A549 (cell line): Measurements from ENCODE around the gene CPNE1. TPM values are rescaled to one million over a fixed set of nuclear protein-coding genes. Genes with fewer than 3 reads are reported as not detected.

Experiments used
- ATAC-seq, 2 experiments: fragments of 200-7000 bp in 1 of 2; fragments of >200 bp in 1 of 2; cut with Nextera tagmentation in 1 of 2; cut with Tn5 transposase in 1 of 2; 3 replicates each; pipeline versions ENCODE4 v1.8.0 to v1.9.1; 2018 to 2020; ENCODE audit warnings: mild to moderate bottlenecking in 1 of 2, moderate library complexity in 1 of 2
- CTCF ChIA-PET: fragments of 300-600 bp; sonication (Branson Sonifier 250); formaldehyde crosslinking; extraction: SDS; loops from one replicate; lab custom pipeline; 2021; ENCODE audit warnings: antibody characterized with exemption, inconsistent platforms; lab: Yijun Ruan, JAX
- POLR2A ChIA-PET: fragments of 350-600 bp; formaldehyde crosslinking; extraction: SDS; loops from one replicate; lab custom pipeline; 2021; ENCODE audit warnings: antibody characterized with exemption, inconsistent platforms; lab: Yijun Ruan, JAX
- DNase-seq, 2 experiments: peaks; one replicate each; pipeline versions ENCODE4 v3.0.0 to v3.0.0-alpha.2; 2011 to 2016; ENCODE audit warnings: low read depth in 1 of 2, low spot score in 1 of 2
- FAIRE-seq: peaks from 2 replicates; lab custom pipeline; 2011; peaks lifted over from hg19 to GRCh38; lab: Jason Lieb, UNC
- H3K27ac ChIP-seq, 2 experiments: fragments of >200 bp; sonication (Bioruptor Twin); formaldehyde crosslinking; 3 replicates each; pipeline ENCODE4 v1.5.1; 2016 to 2017
- H3K4me1 ChIP-seq: fragments of >200 bp; sonication (Bioruptor Twin); formaldehyde crosslinking; 3 replicates; pipeline ENCODE4 v1.6.1; 2016
- H3K4me2 ChIP-seq: fragments of >200 bp; sonication (Bioruptor Twin); formaldehyde crosslinking; 3 replicates; pipeline ENCODE4 v1.6.1; 2016
- H3K4me3 ChIP-seq: fragments of >200 bp; sonication (Bioruptor Twin); formaldehyde crosslinking; 3 replicates; pipeline ENCODE4 v1.5.1; 2016
- H3K9me3 ChIP-seq: fragments of >200 bp; sonication (Bioruptor Twin); formaldehyde crosslinking; 3 replicates; pipeline ENCODE4 v1.6.1; 2016
- CEBPB ChIP-seq, 2 experiments: fragments of >200 bp in 1 of 2; sonication (Bioruptor Twin) in 1 of 2; formaldehyde crosslinking in 1 of 2; IDR thresholded peaks; 2 replicates each; pipeline ENCODE4 v1.6.1; 2012 to 2016
- CHD2 ChIP-seq: fragments of 150-350 bp; IDR thresholded peaks from 2 replicates; pipeline ENCODE4 v1.6.1; 2014; ENCODE audit warnings: low read length; ENCODE audit not compliant: partially characterized antibody
- CHD4 ChIP-seq: fragments of 200-600 bp; sonication (generic); IDR thresholded peaks from 2 replicates; pipeline ENCODE4 v1.6.1; 2016; ENCODE audit warnings: antibody characterized with exemption, mild to moderate bottlenecking, borderline replicate concordance
- ESRRA ChIP-seq: fragments of 150-350 bp; IDR thresholded peaks from 2 replicates; pipeline ENCODE4 v1.6.1; 2014; ENCODE audit warnings: mild to moderate bottlenecking, low read length, borderline replicate concordance
- FOSB ChIP-seq: fragments of 250-450 bp; sonication (Bioruptor Pico); IDR thresholded peaks from 2 replicates; pipeline ENCODE4 v1.5.0; 2020; ENCODE audit warnings: mild to moderate bottlenecking, moderate library complexity
- GATA3 ChIP-seq: IDR thresholded peaks from 2 replicates; pipeline ENCODE4 v1.6.1; 2012; ENCODE audit warnings: borderline replicate concordance
- HDAC2 ChIP-seq: fragments of 200-600 bp; sonication (generic); IDR thresholded peaks from 2 replicates; pipeline ENCODE4 v1.6.1; 2016
- HOXB5 ChIP-seq: fragments of 250-450 bp; sonication (Bioruptor Pico); IDR thresholded peaks from 2 replicates; pipeline ENCODE4 v1.5.0; 2020; ENCODE audit warnings: mild to moderate bottlenecking, moderate library complexity
- JUNB ChIP-seq: fragments of >200 bp; sonication (Bioruptor Twin); formaldehyde crosslinking; IDR thresholded peaks from 2 replicates; pipeline ENCODE4 v1.6.1; 2016
- MAFK ChIP-seq: fragments of 450-650 bp; IDR thresholded peaks from 2 replicates; pipeline ENCODE4 v1.6.1; 2014; ENCODE audit not compliant: partially characterized antibody
- MAZ ChIP-seq: fragments of 150-350 bp; IDR thresholded peaks from 2 replicates; pipeline ENCODE4 v1.6.1; 2014; ENCODE audit warnings: antibody characterized with exemption, low read depth, low read length, borderline replicate concordance
- MYC ChIP-seq: IDR thresholded peaks from 2 replicates; pipeline ENCODE4 v1.6.1; 2012; ENCODE audit warnings: mild to moderate bottlenecking, inconsistent platforms, low read length, improper control_type of control experiment, borderline replicate concordance
- NFE2L2 ChIP-seq: fragments of 150-350 bp; conservative IDR thresholded peaks from 2 replicates; pipeline ENCODE4 v1.6.1; 2014; ENCODE audit warnings: low read length
- NPAS2 ChIP-seq: fragments of 250-450 bp; sonication (Bioruptor Pico); IDR thresholded peaks from 2 replicates; pipeline ENCODE4 v1.8.0; 2022; ENCODE audit warnings: mild to moderate bottlenecking, moderate library complexity, borderline replicate concordance
- PHF8 ChIP-seq: fragments of 200-600 bp; sonication (generic); IDR thresholded peaks from 2 replicates; pipeline ENCODE4 v1.6.1; 2016; ENCODE audit warnings: low read depth, mild to moderate bottlenecking, antibody characterized with exemption, moderate library complexity, borderline replicate concordance
- RARB ChIP-seq: fragments of 250-450 bp; sonication (Bioruptor Pico); IDR thresholded peaks from 2 replicates; pipeline ENCODE4 v1.8.0; 2021; ENCODE audit warnings: mild to moderate bottlenecking, moderate library complexity
- RCOR1 ChIP-seq: fragments of 150-350 bp; IDR thresholded peaks from 2 replicates; pipeline ENCODE4 v1.6.1; 2014; ENCODE audit warnings: antibody characterized with exemption, low read length, low read depth
- RNF2 ChIP-seq: fragments of 200-600 bp; sonication (generic); IDR thresholded peaks from 2 replicates; pipeline ENCODE4 v1.6.1; 2016; ENCODE audit warnings: low read depth, mild to moderate bottlenecking, antibody characterized with exemption, moderate library complexity, borderline replicate concordance
- SMC3 ChIP-seq: fragments of >200 bp; sonication (Bioruptor Twin); formaldehyde crosslinking; IDR thresholded peaks from 3 replicates; pipeline ENCODE4 v1.6.1; 2018; ENCODE audit warnings: inconsistent platforms
- TFCP2L1 ChIP-seq: fragments of 250-450 bp; sonication (Bioruptor Pico); IDR thresholded peaks from 2 replicates; pipeline ENCODE4 v1.5.0; 2021; ENCODE audit warnings: mild to moderate bottlenecking
- TP53 ChIP-seq: fragments of 250-450 bp; sonication (Bioruptor Pico); IDR thresholded peaks from 2 replicates; pipeline ENCODE4 v1.5.0; 2021; ENCODE audit warnings: mild to moderate bottlenecking, moderate library complexity
- ZSCAN20 ChIP-seq: fragments of 250-450 bp; sonication (Bioruptor Pico); IDR thresholded peaks from 2 replicates; pipeline ENCODE4 v1.8.0; 2022; ENCODE audit warnings: mild to moderate bottlenecking, moderate library complexity
- WGBS: methylation state at CpG from one replicate; pipeline ENCODE4 v1.1.6; 2017; ENCODE audit errors: missing lambda C conversion rate; 5-methylcytosine and 5-hydroxymethylcytosine counted together
- polyA plus RNA-seq, 4 experiments: library from polyadenylated mRNA; depleted of rRNA in 3 of 4; stranded (reverse); fragments of >200 nt; fragmentation: RNase III in 1 of 4; extraction: RNeasy Plus Mini Kit Qiagen cat#74134 plus additional on column Dnase treatment in 1 of 4; gene quantifications; 2 replicates in 3 of 4; 3 replicates in 1 of 4; pipeline ENCODE4 v1.2.3, GENCODE V29; 2011 to 2017
- TF ChIP-seq, protein P1 (sequence below): IDR thresholded peaks from 2 replicates; pipeline ENCODE4 v1.6.1; 2012
- TF ChIP-seq, protein P2 (sequence below): fragments of 450-650 bp; IDR thresholded peaks from 2 replicates; pipeline ENCODE4 v1.6.1; 2014; ENCODE audit warnings: antibody characterized with exemption
- TF ChIP-seq, protein P3 (sequence below): fragments of 250-450 bp; sonication (Bioruptor Pico); IDR thresholded peaks from 2 replicates; pipeline ENCODE4 v1.5.0; 2020; ENCODE audit warnings: low read depth, mild to moderate bottlenecking, moderate library complexity
- TF ChIP-seq, protein P4 (sequence below): IDR thresholded peaks from 2 replicates; pipeline ENCODE4 v1.6.1; 2012
- TF ChIP-seq, protein P5 (sequence below): fragments of >200 bp; sonication (Bioruptor Twin); formaldehyde crosslinking; IDR thresholded peaks from 3 replicates; pipeline ENCODE4 v1.5.1; 2016
- TF ChIP-seq, protein P6 (sequence below): fragments of >200 bp; sonication (Bioruptor Twin); formaldehyde crosslinking; IDR thresholded peaks from 2 replicates; pipeline ENCODE4 v1.6.1; 2016

The CPNE1 gene
- polyA plus RNA-seq, 2 of the 4 experiments (the other 2 are of a cell fraction): 199 to 244 TPM

DNA sequence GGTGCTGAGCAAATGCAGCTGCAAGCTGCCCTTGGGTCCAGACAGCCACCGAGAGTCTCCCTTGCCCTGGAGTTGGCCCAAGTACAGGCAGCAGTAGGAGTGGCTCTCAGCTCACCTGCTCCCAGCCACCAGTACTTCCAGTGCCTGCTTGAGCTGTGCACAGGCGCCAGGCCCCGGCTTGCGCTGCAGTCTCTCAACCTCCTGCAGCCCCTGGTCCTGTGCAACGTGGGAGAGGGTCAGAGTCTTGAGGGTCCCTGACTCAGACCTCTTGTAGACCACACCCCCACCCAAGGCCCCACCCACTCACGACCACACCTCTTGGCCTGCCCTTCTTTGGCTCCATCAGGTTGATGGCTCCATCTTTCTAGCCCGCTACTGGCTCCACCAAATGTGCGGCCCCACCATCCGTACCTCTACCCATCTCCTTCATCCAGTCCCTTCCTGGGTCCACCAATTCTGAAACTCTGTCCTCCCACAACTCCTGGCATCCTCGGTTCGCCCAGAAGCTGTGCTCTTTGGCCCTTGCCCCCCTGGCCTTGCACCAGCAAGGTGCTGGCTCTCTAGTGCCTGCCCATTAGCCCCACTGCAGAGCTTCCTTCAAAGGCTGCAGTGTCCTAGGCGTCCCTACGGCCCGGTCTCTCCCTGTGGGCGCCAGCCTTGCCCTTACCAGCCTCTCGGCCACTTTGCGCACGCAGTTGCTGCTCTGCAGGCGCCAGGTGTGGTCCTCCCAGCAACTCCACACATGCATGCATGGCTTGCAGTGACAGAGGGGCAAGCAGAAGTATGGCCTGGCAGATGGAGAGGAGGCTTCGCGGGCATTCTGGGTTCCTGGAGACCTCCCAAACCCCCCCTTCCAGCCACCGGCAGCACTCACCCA lies 65.6 kb downstream of the CPNE1 start:
- no peaks in the 10 kb centered on the region for H3K9me3 ChIP-seq
- CTCF ChIA-PET: interaction anchor here (0.8 to 4.6 kb wide), 3 partner anchors 17 to 37 kb away, joined by 4 to 21 read pairs (median 15); partner anchors contain the start of gene SPAG4
- H3K4me2 ChIP-seq: no peak overlapping the region
- no peak overlapping the region for H3K27ac ChIP-seq
- no peak for DNase-seq
- POLR2A ChIA-PET: interaction anchor here (0.6 kb wide), 1 partner anchor 18 kb away, joined by 3 read pairs; no protein-coding TSS in a partner anchor
- H3K4me3 ChIP-seq: no peak overlapping the region
- peaks cover 10% of the 10 kb centered on the region; the same call in 2 of the 3 replicates for H3K4me1 ChIP-seq
- 83% methylated on average over 19 of the region's 22 CpGs for WGBS
- ATAC-seq: no peak
- no peak for FAIRE-seq
- TF ChIP-seq HOXB5 (CRISPR knock-in tag): no peak
- no peak for TF ChIP-seq ESRRA
- TF ChIP-seq MYC: no peak
- TF ChIP-seq, protein P1, sequence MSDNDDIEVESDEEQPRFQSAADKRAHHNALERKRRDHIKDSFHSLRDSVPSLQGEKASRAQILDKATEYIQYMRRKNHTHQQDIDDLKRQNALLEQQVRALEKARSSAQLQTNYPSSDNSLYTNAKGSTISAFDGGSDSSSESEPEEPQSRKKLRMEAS: no peak
- TF ChIP-seq, protein P2, sequence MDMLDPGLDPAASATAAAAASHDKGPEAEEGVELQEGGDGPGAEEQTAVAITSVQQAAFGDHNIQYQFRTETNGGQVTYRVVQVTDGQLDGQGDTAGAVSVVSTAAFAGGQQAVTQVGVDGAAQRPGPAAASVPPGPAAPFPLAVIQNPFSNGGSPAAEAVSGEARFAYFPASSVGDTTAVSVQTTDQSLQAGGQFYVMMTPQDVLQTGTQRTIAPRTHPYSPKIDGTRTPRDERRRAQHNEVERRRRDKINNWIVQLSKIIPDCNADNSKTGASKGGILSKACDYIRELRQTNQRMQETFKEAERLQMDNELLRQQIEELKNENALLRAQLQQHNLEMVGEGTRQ: no peak
- no peak for TF ChIP-seq NPAS2 (CRISPR knock-in tag)
- TF ChIP-seq, all 56 proteins: peak for 0

DNA sequence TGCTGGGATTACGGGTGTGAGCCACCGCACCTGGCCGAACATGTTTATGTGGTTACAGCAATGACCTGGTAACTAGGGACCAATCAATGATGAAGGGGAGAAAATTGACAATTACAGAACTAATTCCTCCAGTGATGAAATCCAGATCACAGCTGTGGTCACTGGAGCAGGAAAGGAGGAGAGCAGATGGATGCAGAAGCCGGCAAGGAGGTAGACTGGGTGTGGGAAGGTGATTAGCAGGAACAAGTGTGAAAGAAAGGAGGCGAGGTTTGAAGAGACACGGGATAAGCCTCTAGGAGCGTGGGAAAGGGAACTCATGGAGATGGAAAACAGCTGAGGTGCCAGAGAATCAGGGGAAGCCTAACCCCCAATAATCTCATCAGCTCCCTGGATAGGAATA lies 66.2 kb downstream of the CPNE1 start:
- no peak for TF ChIP-seq PHF8
- TF ChIP-seq TFCP2L1 (CRISPR knock-in tag): no peak
- no peak for TF ChIP-seq CHD2
- TF ChIP-seq JUNB: no peak
- TF ChIP-seq, protein P3, sequence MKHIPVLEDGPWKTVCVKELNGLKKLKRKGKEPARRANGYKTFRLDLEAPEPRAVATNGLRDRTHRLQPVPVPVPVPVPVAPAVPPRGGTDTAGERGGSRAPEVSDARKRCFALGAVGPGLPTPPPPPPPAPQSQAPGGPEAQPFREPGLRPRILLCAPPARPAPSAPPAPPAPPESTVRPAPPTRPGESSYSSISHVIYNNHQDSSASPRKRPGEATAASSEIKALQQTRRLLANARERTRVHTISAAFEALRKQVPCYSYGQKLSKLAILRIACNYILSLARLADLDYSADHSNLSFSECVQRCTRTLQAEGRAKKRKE (CRISPR knock-in tag): no peak
- TF ChIP-seq NPAS2 (CRISPR knock-in tag): no peak
- no peak for TF ChIP-seq CEBPB (IDR thresholded peaks at IDR 0.05)
- FAIRE-seq (no peak), DNase-seq (no peak), ATAC-seq (no peak)
- Histone ChIP-seq H3K27ac (no peak overlapping the region), H3K4me1 (peaks cover 10% of the 10 kb centered on the region; the same call in 2 of the 3 replicates), H3K4me3 (no peak overlapping the region), H3K9me3 (no peaks in the 10 kb centered on the region), H3K4me2 (no peak overlapping the region)
- POLR2A ChIA-PET: interaction anchor here (0.6 kb wide), 1 partner anchor 19 kb away, joined by 3 read pairs; no protein-coding TSS in a partner anchor
- WGBS: 88% methylated on average over 7 of the region's 7 CpGs
- CTCF ChIA-PET: interaction anchor here (0.8 to 4.6 kb wide), 2 partner anchors 22 to 36 kb away, joined by 4 to 21 read pairs; no protein-coding TSS in a partner anchor

DNA sequence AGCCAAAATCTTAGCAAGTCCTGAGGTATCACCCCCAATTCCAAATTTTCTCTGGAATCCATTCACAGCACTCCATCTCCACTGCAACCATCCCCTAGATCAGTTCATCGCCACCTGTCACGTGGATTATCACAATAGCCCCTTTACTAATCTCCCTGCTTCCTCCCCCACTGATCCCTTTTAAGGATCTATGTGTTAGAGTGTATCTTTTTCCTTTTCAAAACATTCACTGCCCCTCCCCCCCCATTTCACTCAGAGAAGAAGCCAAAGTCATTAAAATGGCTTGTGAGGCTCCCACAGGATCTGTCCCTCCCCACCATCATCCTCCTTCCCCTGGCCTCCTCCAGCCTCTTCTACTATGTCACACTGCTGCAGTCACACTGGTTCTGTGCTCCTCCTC lies 67.5 kb downstream of the CPNE1 start:
- CTCF ChIA-PET: interaction anchor here (1.0 to 4.6 kb wide), 2 partner anchors 23 to 96 kb away, joined by 3 to 21 read pairs; no protein-coding TSS in a partner anchor
- no peak overlapping the region for H3K4me3 ChIP-seq
- no peak for FAIRE-seq
- TF ChIP-seq, protein P4, sequence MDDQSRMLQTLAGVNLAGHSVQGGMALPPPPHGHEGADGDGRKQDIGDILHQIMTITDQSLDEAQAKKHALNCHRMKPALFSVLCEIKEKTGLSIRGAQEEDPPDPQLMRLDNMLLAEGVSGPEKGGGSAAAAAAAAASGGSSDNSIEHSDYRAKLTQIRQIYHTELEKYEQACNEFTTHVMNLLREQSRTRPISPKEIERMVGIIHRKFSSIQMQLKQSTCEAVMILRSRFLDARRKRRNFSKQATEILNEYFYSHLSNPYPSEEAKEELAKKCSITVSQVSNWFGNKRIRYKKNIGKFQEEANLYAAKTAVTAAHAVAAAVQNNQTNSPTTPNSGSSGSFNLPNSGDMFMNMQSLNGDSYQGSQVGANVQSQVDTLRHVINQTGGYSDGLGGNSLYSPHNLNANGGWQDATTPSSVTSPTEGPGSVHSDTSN: no peak
- TF ChIP-seq RARB (CRISPR knock-in tag) (no peak), CHD2 (no peak), GATA3 (no peak), NFE2L2 (no peak), RNF2 (no peak), CHD4 (no peak), MAFK (no peak), TP53 (CRISPR knock-in tag) (no peak), RCOR1 (no peak), SMC3 (no peak), HDAC2 (no peak), CEBPB (IDR thresholded peaks at IDR 0.05) (no peak), FOSB (CRISPR knock-in tag) (no peak), MAZ (no peak), ZSCAN20 (CRISPR knock-in tag) (no peak)
- TF ChIP-seq, protein P5, sequence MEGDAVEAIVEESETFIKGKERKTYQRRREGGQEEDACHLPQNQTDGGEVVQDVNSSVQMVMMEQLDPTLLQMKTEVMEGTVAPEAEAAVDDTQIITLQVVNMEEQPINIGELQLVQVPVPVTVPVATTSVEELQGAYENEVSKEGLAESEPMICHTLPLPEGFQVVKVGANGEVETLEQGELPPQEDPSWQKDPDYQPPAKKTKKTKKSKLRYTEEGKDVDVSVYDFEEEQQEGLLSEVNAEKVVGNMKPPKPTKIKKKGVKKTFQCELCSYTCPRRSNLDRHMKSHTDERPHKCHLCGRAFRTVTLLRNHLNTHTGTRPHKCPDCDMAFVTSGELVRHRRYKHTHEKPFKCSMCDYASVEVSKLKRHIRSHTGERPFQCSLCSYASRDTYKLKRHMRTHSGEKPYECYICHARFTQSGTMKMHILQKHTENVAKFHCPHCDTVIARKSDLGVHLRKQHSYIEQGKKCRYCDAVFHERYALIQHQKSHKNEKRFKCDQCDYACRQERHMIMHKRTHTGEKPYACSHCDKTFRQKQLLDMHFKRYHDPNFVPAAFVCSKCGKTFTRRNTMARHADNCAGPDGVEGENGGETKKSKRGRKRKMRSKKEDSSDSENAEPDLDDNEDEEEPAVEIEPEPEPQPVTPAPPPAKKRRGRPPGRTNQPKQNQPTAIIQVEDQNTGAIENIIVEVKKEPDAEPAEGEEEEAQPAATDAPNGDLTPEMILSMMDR: no peak
- TF ChIP-seq, protein P6, sequence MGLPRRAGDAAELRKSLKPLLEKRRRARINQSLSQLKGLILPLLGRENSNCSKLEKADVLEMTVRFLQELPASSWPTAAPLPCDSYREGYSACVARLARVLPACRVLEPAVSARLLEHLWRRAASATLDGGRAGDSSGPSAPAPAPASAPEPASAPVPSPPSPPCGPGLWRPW: no peak

More for the DNA sequence above, 67.5 kb downstream of the CPNE1 start:
- no peak for ATAC-seq
- WGBS: 85% methylated on average over 2 of the region's 2 CpGs
- H3K27ac ChIP-seq: no peak overlapping the region
- no peak for DNase-seq
- H3K4me1 ChIP-seq: peaks cover 10% of the 10 kb centered on the region; the same call in 2 of the 3 replicates
- H3K4me2 ChIP-seq: no peak overlapping the region
- POLR2A ChIA-PET: no interaction called here
- H3K9me3 ChIP-seq: no peaks in the 10 kb centered on the region
